ENCODE data around the gene CLHC1.

GRCh38 chr2:55158111-55158814 is 73.8 kb downstream of the CLHC1 start:
- TF ChIP-seq CTCF (conservative IDR thresholded peaks at IDR 0.05 in 1 of 2, IDR thresholded peaks at IDR 0.05 in 1 of 2; ENCODE audit: low read depth in 1 of 2, low read length in 2 of 2) (no peak), EZH2 (IDR thresholded peaks at IDR 0.05; ENCODE audit: low read length, missing control alignments) (no peak)

All from fibroblast of lung (primary cell).